Measurements from ENCODE around the gene MBLAC1. TPM values are rescaled to one million over a fixed set of nuclear protein-coding genes. Genes with fewer than 3 reads are reported as not detected.

The MBLAC1 gene
- total RNA-seq, 1 experiment from 2014 or later: 1.4 TPM

- Histone ChIP-seq H3K27me3 (no peaks in the 10 kb centered on the region), H3K4me3 (no peak overlapping the region), H3K27ac (no peak overlapping the region), H3K4me1 (0 out of 2 replicates have a peak, but pooled peaks cover 3% of the 10 kb centered on the region), H3K9me3 (replicated peaks) (no peaks in the 10 kb centered on the region), H3K36me3 (peaks cover 8% of the 10 kb centered on the region)
- no peak for DNase-seq
Measured at GRCh38 chr7:100175296-100175935, 48.6 kb downstream of the MBLAC1 start.

GRCh38 chr7:100176096-100177044 is 49.6 kb downstream of the MBLAC1 start:
- H3K4me1 ChIP-seq: 0 out of 2 replicates have a peak, but pooled peaks cover 3% of the 10 kb centered on the region
- H3K27ac ChIP-seq: peak overlapping the region; percentile 45
- peak in 1 of 2 experiments; percentile 24 for DNase-seq
- no peaks in the 10 kb centered on the region for H3K9me3 ChIP-seq (replicated peaks)
- H3K4me3 ChIP-seq: peak overlapping the region; percentile 83
- H3K36me3 ChIP-seq: peaks cover 8% of the 10 kb centered on the region
- no peaks in the 10 kb centered on the region for H3K27me3 ChIP-seq

GRCh38 chr7:100177045-100178001 is 50.6 kb downstream of the MBLAC1 start, which contains the start of the genes GPC2 and STAG3:
TSS of gene GPC2 (minus strand) at chr7:100177381. CDS start at chr7:100177199, 182 bp downstream.
TSS of gene STAG3 (plus strand) at chr7:100177918. CDS start at chr7:100180557, 2,639 bp downstream.
- Histone ChIP-seq H3K9me3 (replicated peaks) (no peaks in the 10 kb centered on the region), H3K4me1 (0 out of 2 replicates have a peak, but pooled peaks cover 3% of the 10 kb centered on the region), H3K27ac (peak within 1 kb of the TSS; percentile 45), H3K4me3 (peak within 1 kb of the TSS; percentile 83), H3K27me3 (no peaks in the 10 kb centered on the region), H3K36me3 (peaks cover 8% of the 10 kb centered on the region)
- peak; percentile 99 for DNase-seq

Other genes starting within 250 kb of the MBLAC1 start
- 0.32 TPM in 1 of 2 replicates, not detected in the other for gene OR2AE1, start 249.9 kb upstream of the MBLAC1 start, total RNA-seq (2014; rRNA removed; shearing (Covaris generic))
- 16.3 and 18.5 TPM in 2 replicates for gene TRIM4, start 207.4 kb upstream of the MBLAC1 start, total RNA-seq (2014; rRNA removed; shearing (Covaris generic))
- gene GJC3, start 197.3 kb upstream of the MBLAC1 start, total RNA-seq (2014; rRNA removed; shearing (Covaris generic)): not detected in 2 replicates
- 0.10 TPM in 1 of 2 replicates, not detected in the other for gene AZGP1, start 150.9 kb upstream of the MBLAC1 start, total RNA-seq (2014; rRNA removed; shearing (Covaris generic))
- 17.7 and 20.0 TPM in 2 replicates for gene ZKSCAN1, start 111.4 kb upstream of the MBLAC1 start, total RNA-seq (2014; rRNA removed; shearing (Covaris generic))
- 15.1 and 17.9 TPM in 2 replicates for gene ZSCAN21, start 77.2 kb upstream of the MBLAC1 start, total RNA-seq (2014; rRNA removed; shearing (Covaris generic))
- gene ZNF3, start 45.2 kb upstream of the MBLAC1 start, total RNA-seq (2014; rRNA removed; shearing (Covaris generic)): 37.1 and 44.3 TPM in 2 replicates
- gene COPS6, start 38.0 kb upstream of the MBLAC1 start, total RNA-seq (2014; rRNA removed; shearing (Covaris generic)): 115 and 126 TPM in 2 replicates
- gene MCM7, start 25.6 kb upstream of the MBLAC1 start, total RNA-seq (2014; rRNA removed; shearing (Covaris generic)): 332 and 353 TPM in 2 replicates
- 9.9 and 13.9 TPM in 2 replicates for gene AP4M1, start 25.3 kb upstream of the MBLAC1 start, total RNA-seq (2014; rRNA removed; shearing (Covaris generic))
- gene TAF6, start 7.6 kb upstream of the MBLAC1 start, total RNA-seq (2014; rRNA removed; shearing (Covaris generic)): 42.2 and 47.8 TPM in 2 replicates
- 13.2 and 13.7 TPM in 2 replicates for gene CNPY4, start 7.3 kb upstream of the MBLAC1 start, total RNA-seq (2014; rRNA removed; shearing (Covaris generic))
- 65.4 and 84.6 TPM in 2 replicates for gene LAMTOR4, start 22.0 kb downstream of the MBLAC1 start, total RNA-seq (2014; rRNA removed; shearing (Covaris generic))
- 9.6 and 15.4 TPM in 2 replicates for gene TRAPPC14, start 31.8 kb downstream of the MBLAC1 start, total RNA-seq (2014; rRNA removed; shearing (Covaris generic))
- gene GAL3ST4, start 41.6 kb downstream of the MBLAC1 start, total RNA-seq (2014; rRNA removed; shearing (Covaris generic)): 7.4 and 8.0 TPM in 2 replicates
- gene GPC2, start 50.4 kb downstream of the MBLAC1 start, total RNA-seq (2014; rRNA removed; shearing (Covaris generic)): 16.7 and 17.2 TPM in 2 replicates
- gene STAG3, start 51.0 kb downstream of the MBLAC1 start, total RNA-seq (2014; rRNA removed; shearing (Covaris generic)): 0.10 and 1.3 TPM in 2 replicates
- gene PVRIG, start 93.0 kb downstream of the MBLAC1 start, total RNA-seq (2014; rRNA removed; shearing (Covaris generic)): not detected in 2 replicates
- 0.06 TPM in 1 of 2 replicates, not detected in the other for gene SPDYE3, start 180.7 kb downstream of the MBLAC1 start, total RNA-seq (2014; rRNA removed; shearing (Covaris generic))
- gene PILRB, start 231.2 kb downstream of the MBLAC1 start, total RNA-seq (2014; rRNA removed; shearing (Covaris generic)): 13.3 and 28.0 TPM in 2 replicates
- 0.83 TPM in 1 of 2 replicates, not detected in the other for gene PILRA, start 246.5 kb downstream of the MBLAC1 start, total RNA-seq (2014; rRNA removed; shearing (Covaris generic))